Liver (tissue), 3 donors: ENCODE data around the gene DNAAF1.

Source experiments
- EGR1 ChIP-seq, 2 donors: IDR thresholded peaks; 2 replicates each; pipeline ENCODE4 v1.6.1; 2016 to 2018; ENCODE audit warnings: antibody characterized with exemption in 2 of 2, low read depth in 2 of 2
- FOXA1 ChIP-seq: IDR thresholded peaks from 2 replicates; pipeline ENCODE4 v1.6.1; 2016; ENCODE audit warnings: antibody characterized with exemption
- GABPA ChIP-seq, 2 donors: IDR thresholded peaks in 1 of 2; conservative IDR thresholded peaks in 1 of 2; 2 replicates each; pipeline ENCODE4 v1.6.1; 2016; ENCODE audit warnings: antibody characterized with exemption in 2 of 2, mild to moderate bottlenecking in 1 of 2, moderate library complexity in 1 of 2
- HNF4G ChIP-seq: IDR thresholded peaks from 2 replicates; pipeline ENCODE4 v1.6.1; 2016; ENCODE audit warnings: antibody characterized with exemption
- RAD21 ChIP-seq, 2 donors: IDR thresholded peaks; 2 replicates each; pipeline ENCODE4 v1.6.1; 2016; ENCODE audit warnings: antibody characterized with exemption in 2 of 2, mild to moderate bottlenecking in 2 of 2
- RXRA ChIP-seq, 2 donors: IDR thresholded peaks; 2 replicates each; pipeline ENCODE4 v1.6.1; 2017 to 2018; ENCODE audit warnings: antibody characterized with exemption in 2 of 2, mild to moderate bottlenecking in 1 of 2
- TAF1 ChIP-seq: conservative IDR thresholded peaks from 2 replicates; pipeline ENCODE4 v1.6.1; 2016; ENCODE audit warnings: antibody characterized with exemption, mild to moderate bottlenecking
- TF ChIP-seq, protein P1 (sequence below): fragments of 150-350 bp; IDR thresholded peaks from 2 replicates; pipeline ENCODE4 v1.5.1; 2017; ENCODE audit warnings: improper control_type of control experiment, low read depth, low read length; ENCODE audit not compliant: missing input control
- TF ChIP-seq, protein P2 (sequence below): IDR thresholded peaks from 2 replicates; pipeline ENCODE4 v1.6.1; 2016; ENCODE audit warnings: antibody characterized with exemption
- TF ChIP-seq, protein P3 (sequence below): IDR thresholded peaks from 2 replicates; pipeline ENCODE4 v1.6.1; 2016; ENCODE audit warnings: antibody characterized with exemption, mild to moderate bottlenecking
- TF ChIP-seq, protein P4 (sequence below): IDR thresholded peaks from 2 replicates; pipeline ENCODE4 v1.6.1; 2016; ENCODE audit warnings: antibody characterized with exemption
- donor health status: healthy.
- donor health status: healthy.

DNA sequence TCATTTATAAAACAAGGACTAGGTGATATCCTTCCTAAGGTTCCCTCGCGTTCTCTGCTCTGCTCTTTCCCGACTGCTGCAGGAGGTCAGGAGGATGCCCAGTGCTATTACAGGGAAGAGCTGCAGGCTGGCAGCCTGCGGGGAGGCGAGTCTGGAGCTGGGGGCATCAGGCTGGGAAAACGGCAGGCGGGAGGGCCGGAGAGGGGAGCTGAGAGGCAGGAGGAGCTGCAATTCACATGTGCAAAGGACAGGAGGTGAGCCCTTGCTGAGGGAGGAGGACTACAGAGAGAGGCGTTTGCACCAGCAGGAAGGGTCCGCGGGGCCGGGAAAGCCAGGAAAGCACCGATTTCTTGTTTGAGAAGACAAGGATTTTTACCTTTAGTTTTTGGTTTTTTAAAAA lies 54.0 kb downstream of the DNAAF1 start:
- TF ChIP-seq GABPA (IDR thresholded peaks at IDR 0.05 in 1 of 2, conservative IDR thresholded peaks at IDR 0.05 in 1 of 2): no peak
- TF ChIP-seq, protein P1, sequence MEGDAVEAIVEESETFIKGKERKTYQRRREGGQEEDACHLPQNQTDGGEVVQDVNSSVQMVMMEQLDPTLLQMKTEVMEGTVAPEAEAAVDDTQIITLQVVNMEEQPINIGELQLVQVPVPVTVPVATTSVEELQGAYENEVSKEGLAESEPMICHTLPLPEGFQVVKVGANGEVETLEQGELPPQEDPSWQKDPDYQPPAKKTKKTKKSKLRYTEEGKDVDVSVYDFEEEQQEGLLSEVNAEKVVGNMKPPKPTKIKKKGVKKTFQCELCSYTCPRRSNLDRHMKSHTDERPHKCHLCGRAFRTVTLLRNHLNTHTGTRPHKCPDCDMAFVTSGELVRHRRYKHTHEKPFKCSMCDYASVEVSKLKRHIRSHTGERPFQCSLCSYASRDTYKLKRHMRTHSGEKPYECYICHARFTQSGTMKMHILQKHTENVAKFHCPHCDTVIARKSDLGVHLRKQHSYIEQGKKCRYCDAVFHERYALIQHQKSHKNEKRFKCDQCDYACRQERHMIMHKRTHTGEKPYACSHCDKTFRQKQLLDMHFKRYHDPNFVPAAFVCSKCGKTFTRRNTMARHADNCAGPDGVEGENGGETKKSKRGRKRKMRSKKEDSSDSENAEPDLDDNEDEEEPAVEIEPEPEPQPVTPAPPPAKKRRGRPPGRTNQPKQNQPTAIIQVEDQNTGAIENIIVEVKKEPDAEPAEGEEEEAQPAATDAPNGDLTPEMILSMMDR: no peak
- TF ChIP-seq RXRA (IDR thresholded peaks at IDR 0.05): no peak
- TF ChIP-seq, protein P2, sequence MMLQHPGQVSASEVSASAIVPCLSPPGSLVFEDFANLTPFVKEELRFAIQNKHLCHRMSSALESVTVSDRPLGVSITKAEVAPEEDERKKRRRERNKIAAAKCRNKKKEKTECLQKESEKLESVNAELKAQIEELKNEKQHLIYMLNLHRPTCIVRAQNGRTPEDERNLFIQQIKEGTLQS: no peak
- TF ChIP-seq FOXA1: no peak
- TF ChIP-seq, protein P3, sequence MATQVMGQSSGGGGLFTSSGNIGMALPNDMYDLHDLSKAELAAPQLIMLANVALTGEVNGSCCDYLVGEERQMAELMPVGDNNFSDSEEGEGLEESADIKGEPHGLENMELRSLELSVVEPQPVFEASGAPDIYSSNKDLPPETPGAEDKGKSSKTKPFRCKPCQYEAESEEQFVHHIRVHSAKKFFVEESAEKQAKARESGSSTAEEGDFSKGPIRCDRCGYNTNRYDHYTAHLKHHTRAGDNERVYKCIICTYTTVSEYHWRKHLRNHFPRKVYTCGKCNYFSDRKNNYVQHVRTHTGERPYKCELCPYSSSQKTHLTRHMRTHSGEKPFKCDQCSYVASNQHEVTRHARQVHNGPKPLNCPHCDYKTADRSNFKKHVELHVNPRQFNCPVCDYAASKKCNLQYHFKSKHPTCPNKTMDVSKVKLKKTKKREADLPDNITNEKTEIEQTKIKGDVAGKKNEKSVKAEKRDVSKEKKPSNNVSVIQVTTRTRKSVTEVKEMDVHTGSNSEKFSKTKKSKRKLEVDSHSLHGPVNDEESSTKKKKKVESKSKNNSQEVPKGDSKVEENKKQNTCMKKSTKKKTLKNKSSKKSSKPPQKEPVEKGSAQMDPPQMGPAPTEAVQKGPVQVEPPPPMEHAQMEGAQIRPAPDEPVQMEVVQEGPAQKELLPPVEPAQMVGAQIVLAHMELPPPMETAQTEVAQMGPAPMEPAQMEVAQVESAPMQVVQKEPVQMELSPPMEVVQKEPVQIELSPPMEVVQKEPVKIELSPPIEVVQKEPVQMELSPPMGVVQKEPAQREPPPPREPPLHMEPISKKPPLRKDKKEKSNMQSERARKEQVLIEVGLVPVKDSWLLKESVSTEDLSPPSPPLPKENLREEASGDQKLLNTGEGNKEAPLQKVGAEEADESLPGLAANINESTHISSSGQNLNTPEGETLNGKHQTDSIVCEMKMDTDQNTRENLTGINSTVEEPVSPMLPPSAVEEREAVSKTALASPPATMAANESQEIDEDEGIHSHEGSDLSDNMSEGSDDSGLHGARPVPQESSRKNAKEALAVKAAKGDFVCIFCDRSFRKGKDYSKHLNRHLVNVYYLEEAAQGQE: no peak
- TF ChIP-seq, protein P4, sequence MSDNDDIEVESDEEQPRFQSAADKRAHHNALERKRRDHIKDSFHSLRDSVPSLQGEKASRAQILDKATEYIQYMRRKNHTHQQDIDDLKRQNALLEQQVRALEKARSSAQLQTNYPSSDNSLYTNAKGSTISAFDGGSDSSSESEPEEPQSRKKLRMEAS: no peak
- no peak for TF ChIP-seq TAF1
- TF ChIP-seq RAD21 (IDR thresholded peaks at IDR 0.05): no peak
- no peak for TF ChIP-seq EGR1 (IDR thresholded peaks at IDR 0.05; ENCODE audit: low read depth in 2 of 2)
- no peak for TF ChIP-seq HNF4G
